ENCODE measurements around the gene ENTREP1.
"Not testable (repeated sequence)": the region's sequence is repeated elsewhere in the genome, so short reads cannot be mapped to it uniquely, and the experiment has no call there.

DNA sequence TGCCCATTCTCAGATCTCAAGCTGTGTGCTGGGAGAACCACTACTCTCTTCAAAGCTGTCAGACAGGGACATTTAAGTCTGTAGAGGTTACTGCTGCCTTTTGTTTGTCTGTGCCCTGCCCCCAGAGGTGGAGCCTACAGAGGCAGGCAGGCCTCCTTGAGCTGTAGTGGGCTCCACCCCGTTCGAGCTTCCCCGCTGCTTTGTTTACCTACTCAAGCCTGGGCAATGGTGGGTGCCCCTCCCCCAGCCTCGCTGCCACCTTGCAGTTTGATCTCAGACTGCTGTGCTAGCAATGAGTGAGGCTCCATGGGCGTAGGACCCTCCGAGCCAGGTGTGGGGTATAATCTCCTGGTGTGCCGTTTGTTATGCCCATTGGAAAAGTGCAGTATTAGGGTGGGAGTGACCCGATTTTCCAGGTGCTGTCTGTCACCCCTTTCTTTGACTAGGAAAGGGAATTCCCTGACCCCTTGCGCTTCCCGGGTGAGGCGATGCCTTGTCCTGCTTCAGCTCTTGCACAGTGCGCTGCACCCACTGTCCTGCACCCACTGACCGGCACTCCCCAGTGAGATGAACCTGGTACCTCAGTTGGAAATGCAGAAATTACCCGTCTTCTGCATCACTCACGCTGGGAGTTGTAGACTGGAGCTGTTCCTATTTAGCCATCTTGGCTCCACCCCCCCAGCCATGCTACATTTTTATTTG, 115.4 kb downstream of the ENTREP1 start:
- TF ChIP-seq, protein P1, sequence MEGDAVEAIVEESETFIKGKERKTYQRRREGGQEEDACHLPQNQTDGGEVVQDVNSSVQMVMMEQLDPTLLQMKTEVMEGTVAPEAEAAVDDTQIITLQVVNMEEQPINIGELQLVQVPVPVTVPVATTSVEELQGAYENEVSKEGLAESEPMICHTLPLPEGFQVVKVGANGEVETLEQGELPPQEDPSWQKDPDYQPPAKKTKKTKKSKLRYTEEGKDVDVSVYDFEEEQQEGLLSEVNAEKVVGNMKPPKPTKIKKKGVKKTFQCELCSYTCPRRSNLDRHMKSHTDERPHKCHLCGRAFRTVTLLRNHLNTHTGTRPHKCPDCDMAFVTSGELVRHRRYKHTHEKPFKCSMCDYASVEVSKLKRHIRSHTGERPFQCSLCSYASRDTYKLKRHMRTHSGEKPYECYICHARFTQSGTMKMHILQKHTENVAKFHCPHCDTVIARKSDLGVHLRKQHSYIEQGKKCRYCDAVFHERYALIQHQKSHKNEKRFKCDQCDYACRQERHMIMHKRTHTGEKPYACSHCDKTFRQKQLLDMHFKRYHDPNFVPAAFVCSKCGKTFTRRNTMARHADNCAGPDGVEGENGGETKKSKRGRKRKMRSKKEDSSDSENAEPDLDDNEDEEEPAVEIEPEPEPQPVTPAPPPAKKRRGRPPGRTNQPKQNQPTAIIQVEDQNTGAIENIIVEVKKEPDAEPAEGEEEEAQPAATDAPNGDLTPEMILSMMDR (conservative IDR thresholded peaks at IDR 0.05) = not testable (repeated sequence)
- TF ChIP-seq ZFX (IDR thresholded peaks at IDR 0.05) = not testable (repeated sequence)

Data from C4-2B (cell line).